Kidney tubule cell (primary cell): Measurements from ENCODE around the gene STX4.

ENCODE experiments used
- DNase-seq: peaks from one replicate; pipeline ENCODE4 v3.0.0-alpha.2; 2018; ENCODE audit warnings: low spot score

The STX4 gene

DNA sequence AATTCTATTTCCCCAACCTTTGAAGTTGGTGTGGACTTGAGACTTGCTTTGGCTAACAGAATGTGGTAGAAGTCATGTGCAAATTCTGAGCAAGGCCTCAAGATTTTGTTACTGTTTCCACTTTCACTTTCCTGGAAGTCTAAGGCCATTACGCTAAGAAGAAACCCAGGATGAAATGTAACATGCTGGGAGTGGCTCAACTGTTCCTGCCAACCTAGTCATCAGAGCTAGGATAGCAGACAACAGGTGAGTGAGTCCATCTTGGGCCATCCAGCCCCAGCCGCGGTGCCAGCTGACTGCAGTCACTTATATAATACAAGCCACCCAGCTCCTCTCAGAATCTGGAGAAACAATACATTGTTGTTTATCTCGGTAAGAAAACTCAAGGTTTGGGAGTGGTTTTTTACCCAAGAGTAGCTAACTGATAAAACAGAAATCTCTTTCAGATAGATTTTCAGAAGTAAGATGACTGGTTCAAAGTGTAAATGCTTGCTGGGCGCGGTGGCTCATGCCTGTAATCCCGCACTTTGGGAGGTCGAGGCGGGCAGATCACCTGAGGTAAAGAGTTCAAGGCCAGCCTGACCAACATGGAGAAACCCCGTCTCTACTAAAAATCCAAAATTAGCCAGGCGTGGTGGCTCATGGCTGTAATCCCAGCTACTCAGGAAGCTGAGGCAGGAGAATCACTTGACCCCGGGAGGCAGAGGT lies 10.7 kb upstream of the STX4 start:
- no peak for DNase-seq

DNA sequence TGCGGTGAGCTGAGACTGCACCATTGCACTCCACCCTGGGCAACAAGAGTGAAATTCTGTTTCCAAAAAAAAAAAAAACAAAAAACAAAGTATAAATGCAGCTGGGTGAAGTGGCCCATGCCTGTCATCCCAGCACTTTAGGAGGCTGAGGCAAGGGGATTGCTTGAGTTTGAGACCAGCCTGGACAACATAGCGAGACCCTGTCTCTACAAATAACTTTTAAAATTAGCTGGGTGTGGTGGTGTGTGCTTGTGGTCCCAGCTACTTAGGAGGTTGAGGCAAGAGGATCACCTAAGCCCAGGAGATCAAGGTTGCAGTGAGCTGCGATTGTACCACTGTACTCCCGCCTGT lies 10.1 kb upstream of the STX4 start:
- no peak for DNase-seq

DNA sequence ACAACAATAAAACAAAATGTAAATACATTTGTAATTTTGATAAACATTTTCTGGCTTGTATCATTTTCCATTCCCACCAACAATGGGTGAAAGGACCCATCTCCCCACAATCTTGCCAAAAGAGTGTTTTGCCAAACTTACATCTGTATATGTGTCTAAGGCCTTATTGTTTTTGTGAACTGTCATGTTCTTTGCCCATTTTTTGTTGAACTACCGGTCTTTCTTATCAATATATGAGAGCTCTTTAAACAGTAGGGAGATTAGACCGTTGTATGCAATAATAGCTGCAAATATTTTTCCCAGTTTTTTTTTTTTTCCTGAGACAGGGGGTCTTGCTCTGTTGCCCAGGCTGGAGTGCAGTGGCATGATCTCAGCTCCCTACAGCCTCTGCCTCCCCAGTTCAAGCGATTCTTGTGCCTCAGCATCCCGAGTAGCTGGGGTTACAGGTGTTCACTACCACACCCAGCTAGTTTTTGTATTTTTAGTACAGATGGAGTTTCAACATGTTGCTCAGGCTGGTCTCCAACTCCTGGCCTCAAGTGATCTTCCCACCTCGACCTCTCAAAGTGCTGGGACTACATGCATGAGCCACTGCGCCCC lies 9.6 kb upstream of the STX4 start:
- no peak for DNase-seq

DNA sequence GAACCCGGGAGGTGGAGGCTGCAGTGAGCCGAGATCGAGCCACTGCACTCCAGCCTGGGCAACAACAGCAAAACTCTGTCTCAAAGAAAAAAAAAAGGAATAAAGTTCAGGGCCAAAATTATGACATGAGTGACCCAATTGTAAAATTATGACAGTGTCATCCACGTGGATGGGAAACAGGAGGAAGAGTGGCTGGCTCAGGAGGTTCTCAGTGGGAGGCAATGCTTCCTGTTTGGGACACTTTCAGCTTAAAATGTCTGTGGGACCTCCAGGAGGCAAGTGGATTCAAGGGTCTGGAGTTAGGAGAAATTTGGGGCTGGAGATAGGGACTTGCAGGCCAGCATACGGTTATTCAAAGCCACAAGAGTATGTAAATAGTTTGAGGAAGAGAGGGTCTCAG lies 8.0 kb upstream of the STX4 start:
- no peak for DNase-seq

DNA sequence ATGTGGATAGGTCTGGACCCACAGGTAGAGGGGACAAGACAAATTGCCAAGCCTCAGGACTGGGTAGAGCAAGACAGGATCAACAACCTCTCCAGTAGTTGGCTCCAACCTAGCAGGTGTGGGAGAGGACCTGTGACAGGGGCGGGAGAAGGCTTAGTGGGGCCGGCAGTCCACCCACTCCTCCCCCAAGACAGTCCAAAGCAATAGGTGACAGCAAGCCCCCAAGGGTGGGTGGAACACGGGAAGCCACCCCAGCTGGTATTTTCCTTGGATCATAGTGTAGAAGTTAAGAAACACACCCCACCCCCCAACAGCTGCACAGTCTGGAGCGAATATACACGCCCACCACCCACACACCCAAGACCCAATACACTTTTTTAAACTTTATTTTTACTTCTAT lies 4.1 kb upstream of the STX4 start:
- no peak for DNase-seq

DNA sequence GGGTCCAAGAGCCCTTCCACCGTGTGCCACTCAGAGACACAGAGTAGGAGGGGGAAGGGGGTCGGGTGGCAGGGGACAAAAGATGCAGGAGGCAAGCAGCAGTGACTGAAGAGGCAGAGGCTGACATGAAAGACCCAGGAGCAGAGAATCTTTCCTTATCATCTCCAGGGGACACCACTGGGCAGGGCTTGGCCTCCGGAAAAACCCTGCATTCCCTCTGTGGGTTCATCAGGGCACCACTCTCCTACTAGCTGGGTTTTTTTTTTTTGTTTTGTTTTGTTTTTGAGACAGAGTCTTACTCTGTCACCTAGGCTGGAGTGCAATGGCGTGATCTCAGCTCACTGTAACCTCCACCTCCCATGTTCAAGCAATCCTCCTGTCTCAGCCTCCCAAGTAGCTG lies 2.1 kb upstream of the STX4 start:
- DNase-seq: no peak

DNA sequence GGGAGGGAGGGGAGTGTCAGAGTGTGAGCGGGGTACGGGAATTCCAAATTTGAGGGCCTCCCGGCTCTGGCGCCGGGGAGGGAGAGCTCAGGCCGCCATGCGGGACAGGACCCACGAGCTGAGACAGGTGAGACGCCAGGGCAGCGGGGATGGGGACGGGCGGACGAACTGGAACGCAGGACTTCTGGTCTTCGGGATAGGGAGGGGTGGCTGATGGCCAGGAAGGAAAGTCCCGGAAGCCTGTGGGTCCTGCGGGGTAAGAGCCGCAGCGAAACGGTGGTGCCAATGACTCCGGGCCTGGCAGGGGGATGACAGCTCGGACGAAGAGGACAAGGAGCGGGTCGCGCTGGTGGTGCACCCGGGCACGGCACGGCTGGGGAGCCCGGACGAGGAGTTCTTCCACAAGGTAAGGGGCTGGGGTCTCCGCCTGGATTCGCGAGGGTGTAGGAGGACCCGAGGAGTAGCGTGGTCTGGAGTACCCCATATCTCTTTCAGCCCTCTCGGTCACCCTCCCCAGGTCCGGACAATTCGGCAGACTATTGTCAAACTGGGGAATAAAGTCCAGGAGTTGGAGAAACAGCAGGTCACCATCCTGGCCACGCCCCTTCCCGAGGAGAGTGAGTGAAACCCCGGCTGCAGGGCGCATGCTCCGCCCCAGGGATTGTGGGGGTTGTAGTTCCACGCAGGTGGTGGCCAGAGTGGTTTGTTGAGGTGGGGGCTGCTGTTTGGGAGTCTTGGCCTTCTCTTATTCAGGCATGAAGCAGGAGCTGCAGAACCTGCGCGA lies 543 bp downstream of the STX4 start:
- peak; percentile 78 for DNase-seq

DNA sequence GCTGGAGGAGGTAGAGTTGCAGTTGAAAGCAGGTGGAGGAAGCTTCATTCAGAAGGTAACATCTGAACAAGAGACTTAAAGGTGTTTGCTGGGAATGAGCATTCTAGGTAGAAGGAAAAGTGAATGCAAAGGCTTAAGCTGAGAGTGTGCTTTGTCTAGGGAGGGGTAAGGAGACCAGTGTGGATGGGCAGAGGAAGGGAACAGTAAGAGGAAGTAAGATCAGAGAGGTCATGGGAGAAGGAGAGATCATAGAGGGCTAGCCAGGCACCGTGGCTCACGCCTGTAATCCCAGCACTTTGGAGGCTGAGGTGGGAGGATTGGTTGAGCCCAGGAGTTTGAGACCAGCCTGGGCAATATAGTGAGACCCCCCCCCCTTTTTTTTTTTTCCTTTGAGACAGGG lies 3.3 kb downstream of the STX4 start:
- DNase-seq: no peak

DNA sequence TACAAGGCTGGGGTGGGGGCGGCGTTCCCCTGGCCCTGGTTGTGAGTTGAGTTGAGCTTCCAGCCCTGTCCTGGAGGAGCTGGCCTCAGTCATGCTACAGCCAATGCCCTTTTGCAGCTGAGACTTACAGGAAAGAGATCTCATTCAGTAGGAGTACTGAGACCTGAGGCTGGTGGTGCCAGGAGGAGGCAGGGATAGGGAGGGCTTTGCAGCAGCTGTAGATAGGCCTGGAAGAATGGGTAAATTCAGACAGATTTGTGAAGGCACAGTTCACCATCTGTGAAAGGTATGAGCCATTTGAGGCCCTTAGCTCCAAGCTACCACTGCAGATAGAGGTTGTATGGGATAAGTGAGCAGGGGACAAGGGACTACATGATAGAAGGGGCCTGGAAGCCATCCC lies 5.6 kb downstream of the STX4 start:
- no peak for DNase-seq

DNA sequence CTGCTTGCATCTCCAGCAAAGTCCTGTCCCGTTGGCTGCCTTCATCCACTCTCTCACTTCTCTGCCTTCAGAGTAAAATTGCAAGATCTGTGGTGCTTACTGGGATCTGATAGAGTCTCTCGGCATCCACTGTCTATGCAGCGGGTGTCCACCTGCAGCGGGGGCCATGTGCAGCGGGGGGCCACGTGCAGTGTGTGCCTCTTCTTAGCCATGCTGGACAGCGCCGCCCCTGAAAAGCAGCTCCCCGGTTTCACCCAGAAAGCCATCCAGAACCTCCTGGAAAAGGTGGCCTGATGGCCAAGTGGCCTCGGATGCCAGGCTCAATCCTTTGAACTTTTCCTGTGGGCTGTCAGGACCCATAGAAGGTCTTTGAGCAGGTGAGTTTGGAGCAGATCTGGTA lies 9.5 kb downstream of the STX4 start:
- DNase-seq: no peak

DNA sequence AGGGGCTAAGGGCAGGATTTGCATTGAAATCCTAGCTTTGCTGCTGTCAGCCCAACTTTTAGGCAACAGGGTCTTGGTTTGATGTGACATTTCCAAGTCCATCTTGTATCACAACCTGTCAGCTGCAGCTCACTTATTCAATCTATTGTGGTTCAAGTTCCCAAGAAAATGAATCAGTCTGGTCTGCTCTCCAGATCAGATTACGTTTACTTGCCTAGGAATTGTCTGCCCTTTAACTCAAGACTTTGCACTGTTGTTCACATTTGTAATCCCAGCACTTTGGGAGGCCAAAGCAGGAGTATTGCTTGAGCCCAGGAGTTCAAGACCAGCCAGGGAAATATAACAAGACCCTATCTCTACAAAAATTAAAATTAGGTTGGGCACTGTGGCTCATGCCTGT lies 10.0 kb downstream of the STX4 start:
- no peak for DNase-seq

DNA sequence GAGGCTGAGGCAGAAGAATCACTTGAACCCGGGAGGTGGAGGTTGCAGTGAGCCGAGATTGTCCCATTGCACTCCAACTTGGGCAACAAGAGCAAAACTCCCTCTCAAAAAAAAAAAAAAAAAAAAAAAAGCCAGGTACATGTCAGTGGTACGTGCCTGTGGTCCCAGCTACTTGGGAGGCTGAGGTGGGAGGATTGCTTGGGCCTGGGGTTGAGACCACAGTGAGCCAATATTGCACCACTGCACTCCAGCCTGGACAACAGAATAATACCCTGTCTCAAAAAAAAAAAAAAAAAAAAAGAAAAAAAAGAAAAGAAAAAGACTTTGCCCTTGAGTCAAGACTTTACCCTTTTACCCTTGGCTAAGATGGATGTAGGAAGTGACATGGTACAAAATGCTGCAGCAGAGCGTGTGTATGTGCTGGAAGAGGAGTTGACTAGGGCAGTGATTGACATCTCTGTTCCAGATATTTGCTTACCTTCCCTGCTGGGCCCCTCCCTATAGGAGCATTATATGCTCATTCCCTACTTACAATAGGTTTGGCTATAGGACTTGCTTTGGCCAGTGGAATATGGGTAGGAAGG lies 10.6 kb downstream of the STX4 start:
- no peak for DNase-seq

DNA sequence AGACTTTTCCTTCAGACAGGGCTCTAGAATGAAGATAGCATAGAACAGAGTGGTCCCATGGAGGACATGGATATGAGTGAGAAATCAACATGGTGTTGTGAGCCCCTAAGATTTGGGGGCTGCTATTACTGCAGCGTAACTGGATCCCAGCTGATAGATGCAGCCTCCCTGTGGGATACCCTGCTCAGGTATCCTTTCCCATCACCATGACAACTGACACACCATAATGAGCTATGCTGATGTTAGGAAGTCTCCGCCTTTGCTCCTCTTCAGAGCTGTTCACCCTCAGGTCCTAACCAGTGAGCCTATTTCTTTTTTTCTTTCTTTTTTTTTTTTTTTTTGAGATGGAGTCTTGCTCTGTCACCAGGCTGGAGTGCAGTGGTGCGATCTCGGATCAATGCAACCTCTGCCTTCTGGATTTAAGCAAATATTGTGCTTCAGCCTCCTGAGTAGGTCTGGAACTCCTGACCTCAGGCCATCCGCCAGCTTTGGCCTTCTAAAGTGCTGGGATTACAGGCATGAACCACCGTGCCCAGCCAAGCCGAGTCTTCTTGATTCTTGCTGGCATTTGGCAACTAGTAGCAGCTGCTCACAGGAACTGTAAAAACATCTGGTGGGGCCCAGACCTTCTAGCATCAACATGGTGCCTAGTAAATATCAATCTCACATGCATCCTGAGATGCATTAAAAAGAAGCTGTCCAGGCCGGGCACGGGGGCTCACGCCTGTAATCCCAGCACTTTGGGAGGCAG lies 17.1 kb downstream of the STX4 start:
- DNase-seq: no peak

DNA sequence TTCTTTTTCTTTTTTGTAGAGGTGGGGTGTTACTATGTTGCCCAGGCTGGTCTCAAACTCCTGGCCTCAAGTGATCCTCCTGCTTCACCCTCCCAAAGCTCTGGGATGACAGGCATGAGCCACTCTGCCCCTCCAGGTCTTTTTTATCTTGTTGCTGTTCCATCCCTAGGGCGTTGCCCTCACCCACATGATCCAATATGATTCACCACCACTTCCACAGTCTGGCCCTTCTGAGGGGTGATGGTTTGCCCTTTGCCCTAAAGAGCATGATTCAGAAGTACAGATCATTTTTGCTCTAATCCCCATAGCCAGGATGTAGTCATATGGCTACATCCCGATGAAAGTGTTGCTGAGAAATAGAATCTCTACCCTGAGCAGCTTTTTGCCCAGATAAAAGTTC lies 18.8 kb downstream of the STX4 start:
- DNase-seq: peak; percentile 96

DNA sequence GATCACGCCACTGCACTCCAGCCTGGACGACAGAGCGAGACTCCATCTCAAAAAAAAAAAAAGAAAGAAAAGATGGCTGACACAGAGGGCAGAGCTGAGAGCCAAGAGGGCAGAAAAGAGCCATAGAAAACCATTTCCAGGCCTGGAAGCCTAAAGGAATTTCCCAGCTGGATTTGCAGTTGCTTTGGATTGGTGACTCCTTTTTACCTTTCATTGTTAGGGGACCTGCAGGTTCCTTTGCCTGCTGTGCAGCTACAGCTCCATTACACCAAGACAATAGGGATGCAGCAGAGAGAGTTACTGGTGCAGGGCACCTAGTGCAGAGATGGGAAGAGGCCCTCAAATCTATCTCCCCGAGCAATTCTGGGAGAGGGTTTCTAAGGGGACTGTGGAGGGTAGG lies 22.3 kb downstream of the STX4 start:
- no peak for DNase-seq

DNA sequence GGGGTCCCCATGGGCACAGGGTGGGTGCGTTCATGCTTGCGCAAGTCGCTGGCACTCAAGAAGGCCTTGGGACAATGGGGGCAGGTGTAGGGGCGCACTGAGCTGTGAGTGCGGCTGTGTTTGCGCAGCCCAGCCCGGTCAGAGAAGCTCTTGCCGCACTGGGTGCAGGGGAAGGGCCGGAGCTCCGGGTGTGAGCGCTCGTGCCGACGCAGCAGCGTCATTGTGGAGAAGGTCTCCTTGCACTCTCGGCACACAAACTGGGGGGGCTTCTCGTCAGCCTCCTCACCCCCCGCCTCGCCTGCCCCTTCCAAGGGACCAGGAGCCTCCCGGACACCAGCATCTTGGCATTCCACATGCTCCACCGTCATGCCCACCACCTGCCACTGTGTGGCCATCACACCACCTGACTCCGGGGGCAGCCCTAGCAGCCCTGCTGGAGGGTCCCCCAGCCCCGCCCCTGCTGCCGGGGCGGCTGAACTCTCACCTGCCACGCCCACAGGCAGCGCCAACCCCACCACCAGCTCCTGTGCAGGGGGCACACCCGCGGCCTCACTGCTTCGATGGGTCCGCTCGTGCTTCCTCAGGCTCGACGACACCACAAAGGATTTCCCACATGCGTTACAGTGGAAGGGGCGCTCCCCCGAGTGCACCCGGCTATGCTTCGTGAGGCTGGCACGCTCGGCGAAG lies 27.9 kb downstream of the STX4 start:
- DNase-seq: no peak

DNA sequence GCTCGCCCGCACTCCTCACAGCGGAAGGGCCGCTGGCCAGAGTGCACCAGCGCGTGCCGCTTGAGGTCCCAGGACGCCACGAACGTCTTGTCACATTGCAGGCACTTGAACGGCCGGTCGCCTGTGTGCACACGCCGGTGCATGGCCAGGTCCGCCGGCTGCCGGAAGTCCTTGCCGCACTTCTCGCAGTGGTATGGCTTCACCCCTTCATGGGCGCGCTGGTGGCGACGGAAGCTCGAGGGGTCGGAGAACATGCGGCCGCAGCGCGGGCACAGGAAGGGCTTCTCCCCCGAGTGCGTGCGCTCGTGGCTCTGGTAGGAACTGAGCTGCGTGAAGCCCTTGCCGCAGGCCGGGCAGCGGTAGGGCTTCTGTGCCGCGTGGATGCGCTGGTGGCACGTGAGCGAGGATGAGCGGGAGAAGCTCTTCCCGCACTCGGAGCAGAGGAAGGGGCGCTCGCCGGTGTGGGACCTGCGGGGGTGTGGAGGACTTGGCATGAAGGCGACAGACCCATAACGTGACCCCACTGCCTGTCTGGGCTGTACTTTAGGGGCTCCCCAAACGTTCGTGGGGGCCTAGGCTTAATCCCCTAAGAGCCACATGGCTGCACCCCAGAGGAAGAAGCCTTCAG lies 28.6 kb downstream of the STX4 start:
- DNase-seq: no peak

DNA sequence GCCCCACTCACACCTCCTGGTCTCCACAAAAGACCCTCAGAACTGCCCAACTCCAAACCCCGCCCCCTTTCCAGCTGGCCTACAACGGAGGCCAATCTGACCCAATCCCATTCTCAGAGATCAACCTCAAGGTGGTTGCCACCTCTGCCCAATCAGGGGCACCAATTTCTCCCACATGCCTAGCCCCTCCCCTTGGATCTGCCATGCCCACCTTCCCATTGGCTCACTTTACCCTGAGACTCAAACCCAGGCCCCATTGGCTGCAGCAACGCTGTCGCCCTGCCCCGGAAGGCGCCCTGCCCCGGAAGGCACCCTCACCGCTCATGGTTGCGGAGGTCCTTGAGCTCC lies 30.1 kb downstream of the STX4 start:
- no peak for DNase-seq

DNA sequence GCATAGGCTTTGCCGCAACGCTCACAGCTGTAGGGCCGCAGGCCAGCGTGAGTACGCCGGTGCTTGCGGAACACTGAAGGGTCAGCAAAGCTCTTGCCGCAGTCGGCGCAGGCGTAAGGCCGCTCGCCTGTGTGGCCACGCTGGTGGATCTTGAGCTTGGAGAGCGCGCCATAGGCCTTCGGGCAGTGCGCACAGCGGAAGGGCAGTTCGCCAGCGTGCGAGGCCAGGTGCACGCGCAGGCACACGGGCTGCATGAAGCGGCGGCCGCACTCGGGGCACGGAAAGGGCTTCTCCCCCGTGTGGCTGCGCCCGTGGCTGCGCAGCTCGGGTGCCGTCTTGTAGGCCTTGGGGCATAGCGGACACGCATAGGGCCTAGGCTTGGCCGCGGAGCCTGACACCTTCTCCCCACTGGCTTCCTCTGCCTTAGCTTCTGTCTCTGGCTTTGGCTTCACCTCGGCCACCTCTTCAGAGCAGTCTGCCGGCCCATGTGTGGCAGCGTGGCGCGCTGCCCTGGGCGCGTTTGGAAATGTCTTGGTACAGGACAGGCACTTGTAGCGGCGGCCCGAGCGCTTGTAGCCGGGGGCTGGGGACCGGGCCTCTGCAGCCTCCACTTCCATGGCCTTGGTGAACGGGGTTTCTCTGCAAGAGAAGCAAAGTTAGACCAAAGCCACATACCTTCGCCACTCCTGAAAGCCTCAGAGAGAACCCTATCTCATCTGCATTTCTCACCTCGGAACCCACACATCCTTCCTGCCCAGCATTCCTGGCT lies 30.7 kb downstream of the STX4 start:
- DNase-seq: no peak

DNA sequence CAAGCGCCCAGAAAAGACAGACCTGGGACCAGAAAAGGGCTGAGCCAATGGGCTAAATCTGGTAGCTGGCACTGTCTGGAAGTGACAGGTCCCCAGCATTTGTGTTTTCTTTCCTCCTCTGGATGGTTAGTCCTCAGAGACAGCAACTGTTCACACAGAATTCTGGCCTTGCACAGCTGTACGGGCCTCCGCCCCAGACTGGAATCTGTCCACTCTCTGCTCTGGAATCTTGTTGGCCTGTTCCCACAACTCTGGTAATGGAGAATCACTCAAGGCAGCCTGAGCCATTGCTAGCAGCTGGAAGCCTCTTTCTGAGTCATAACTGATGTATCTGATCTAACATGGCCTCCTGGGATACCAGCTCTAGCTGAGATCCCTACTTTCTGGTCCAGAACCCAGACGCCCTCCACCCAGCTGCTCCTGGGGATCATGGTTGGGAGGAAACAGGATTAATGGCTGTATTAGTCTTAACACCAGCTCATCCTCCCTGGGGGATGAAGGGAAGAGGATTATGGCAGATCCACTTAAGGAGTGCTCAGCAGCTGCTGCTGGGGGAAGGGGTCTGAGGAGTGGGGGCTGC lies 31.6 kb downstream of the STX4 start:
- DNase-seq: peak; percentile 77
